NCI-H128 (cell line): ENCODE results near the gene MBP.
A peak's percentile ranks its signal among the peaks of the same experiment; 100 is the strongest.

Experiments used
- DNase-seq: peaks from one replicate; lab custom pipeline; 2025; ENCODE audit not compliant: unreplicated experiment; lab: John Stamatoyannopoulos, UW

Gene MBP

GRCh38 chr18:77102259-77103040 lies 30.1 kb downstream of the MBP start:
- no peak for DNase-seq

GRCh38 chr18:77101410-77102258 lies 30.9 kb downstream of the MBP start:
- no peak for DNase-seq

- no peak for DNase-seq
Observed at GRCh38 chr18:77100751-77101355, 31.7 kb downstream of the MBP start.

GRCh38 chr18:77099485-77100370 lies 32.9 kb downstream of the MBP start:
- DNase-seq, result no peak

GRCh38 chr18:77098538-77099174 lies 33.9 kb downstream of the MBP start:
- DNase-seq, result no peak

- DNase-seq, result no peak
Observed at GRCh38 chr18:77098029-77098428, 34.6 kb downstream of the MBP start.

GRCh38 chr18:77096936-77097886 lies 35.4 kb downstream of the MBP start:
- DNase-seq, result peak; percentile 63

GRCh38 chr18:77095391-77096371 lies 36.9 kb downstream of the MBP start:
- no peak for DNase-seq

- DNase-seq, result no peak
Observed at GRCh38 chr18:77093586-77093985, 39.0 kb downstream of the MBP start.

GRCh38 chr18:77093067-77093430 lies 39.5 kb downstream of the MBP start:
- DNase-seq, result no peak

- DNase-seq, result no peak
Observed at GRCh38 chr18:77092104-77093066, 40.2 kb downstream of the MBP start.

GRCh38 chr18:77091366-77091765 lies 41.2 kb downstream of the MBP start:
- DNase-seq, result no peak

- no peak for DNase-seq
Observed at GRCh38 chr18:77090546-77091174, 41.9 kb downstream of the MBP start.

GRCh38 chr18:77089723-77090285 lies 42.8 kb downstream of the MBP start:
- DNase-seq, result no peak

GRCh38 chr18:77088963-77089722 lies 43.4 kb downstream of the MBP start:
- DNase-seq, result no peak
